OCI-LY7 (cell line): Measurements from ENCODE around the gene DNAH11.

Experiments used
- EZH2phosphoT487 ChIP-seq: fragments of 200-600 bp; sonication (generic); IDR thresholded peaks from 2 replicates; pipeline ENCODE4 v1.6.1; 2018; ENCODE audit warnings: low read depth, borderline replicate concordance, mild to moderate bottlenecking, mixed run types, antibody characterized with exemption, low read length, moderate library complexity, mixed read lengths
- TF ChIP-seq, protein P1 (sequence below): fragments of 200-600 bp; sonication (generic); conservative IDR thresholded peaks from 2 replicates; pipeline ENCODE4 v1.5.1; 2014; ENCODE audit warnings: mild to moderate bottlenecking, antibody characterized with exemption, low read length, moderate library complexity, mixed read lengths

DNA sequence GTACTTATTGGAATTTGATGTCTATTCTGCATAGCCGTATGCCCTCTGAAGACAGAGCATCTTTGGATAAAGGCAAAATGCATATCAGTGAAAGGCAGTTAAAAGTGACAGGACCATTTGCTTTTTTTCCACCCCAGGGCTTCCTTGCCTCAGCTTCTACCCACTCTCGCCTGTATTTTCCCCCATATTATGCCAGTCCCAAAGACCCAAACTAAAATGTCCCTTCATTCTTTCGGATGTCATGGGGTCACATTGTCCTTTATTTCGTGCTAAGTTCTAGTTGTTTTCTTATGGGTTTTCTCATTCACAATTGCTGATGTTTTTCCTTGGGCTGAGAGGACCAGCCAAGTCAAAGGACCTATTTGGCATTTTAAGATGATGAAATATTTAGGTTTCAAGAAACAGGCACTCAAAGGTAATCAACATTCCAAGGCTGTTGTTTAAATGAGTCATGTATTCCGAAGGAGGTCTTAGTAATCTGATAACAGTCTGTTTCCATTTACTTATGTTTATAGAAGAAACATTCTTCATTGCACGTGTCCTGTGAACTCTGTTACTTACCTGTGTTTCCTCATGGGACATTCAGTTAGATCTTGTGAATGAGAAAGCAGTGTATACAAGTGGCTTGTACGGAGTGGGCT, 74.1 kb downstream of the DNAH11 start:
- TF ChIP-seq, protein P1, sequence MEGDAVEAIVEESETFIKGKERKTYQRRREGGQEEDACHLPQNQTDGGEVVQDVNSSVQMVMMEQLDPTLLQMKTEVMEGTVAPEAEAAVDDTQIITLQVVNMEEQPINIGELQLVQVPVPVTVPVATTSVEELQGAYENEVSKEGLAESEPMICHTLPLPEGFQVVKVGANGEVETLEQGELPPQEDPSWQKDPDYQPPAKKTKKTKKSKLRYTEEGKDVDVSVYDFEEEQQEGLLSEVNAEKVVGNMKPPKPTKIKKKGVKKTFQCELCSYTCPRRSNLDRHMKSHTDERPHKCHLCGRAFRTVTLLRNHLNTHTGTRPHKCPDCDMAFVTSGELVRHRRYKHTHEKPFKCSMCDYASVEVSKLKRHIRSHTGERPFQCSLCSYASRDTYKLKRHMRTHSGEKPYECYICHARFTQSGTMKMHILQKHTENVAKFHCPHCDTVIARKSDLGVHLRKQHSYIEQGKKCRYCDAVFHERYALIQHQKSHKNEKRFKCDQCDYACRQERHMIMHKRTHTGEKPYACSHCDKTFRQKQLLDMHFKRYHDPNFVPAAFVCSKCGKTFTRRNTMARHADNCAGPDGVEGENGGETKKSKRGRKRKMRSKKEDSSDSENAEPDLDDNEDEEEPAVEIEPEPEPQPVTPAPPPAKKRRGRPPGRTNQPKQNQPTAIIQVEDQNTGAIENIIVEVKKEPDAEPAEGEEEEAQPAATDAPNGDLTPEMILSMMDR = no peak
- TF ChIP-seq EZH2phosphoT487 = no peak
